Memory B cell (primary cell): ENCODE results near the gene ANGPTL2.

Source experiments
- ATAC-seq: fragments of 150-1000 bp; cut with Tn5 transposase; 2 replicates; pipeline ENCODE4 v1.10.0; 2021; ENCODE audit warnings: low read depth, mild to moderate bottlenecking, moderate library complexity
- DNase-seq, 2 donors: peaks; one replicate each; pipeline ENCODE4 v3.0.0; 2022; ENCODE audit warnings: low spot score in 2 of 2
- H3K27ac Mint-ChIP-seq: one replicate; pipeline ENCODE4 v1.8.0; 2022; ENCODE audit warnings: mild to moderate bottlenecking, moderate library complexity, mixed read lengths
- H3K27me3 Mint-ChIP-seq: one replicate; pipeline ENCODE4 v1.8.0; 2022; ENCODE audit warnings: mixed read lengths
- H3K36me3 Mint-ChIP-seq: one replicate; pipeline ENCODE4 v1.8.0; 2022; ENCODE audit warnings: mild to moderate bottlenecking, mixed read lengths
- H3K4me1 Mint-ChIP-seq: one replicate; pipeline ENCODE4 v1.8.0; 2022; ENCODE audit warnings: mixed read lengths
- H3K4me3 Mint-ChIP-seq: one replicate; pipeline ENCODE4 v1.8.0; 2022; ENCODE audit warnings: mild to moderate bottlenecking, moderate library complexity, mixed read lengths
- H3K9me3 Mint-ChIP-seq: one replicate; pipeline ENCODE4 v1.8.0; 2022; ENCODE audit warnings: mixed read lengths

ANGPTL2 gene

GRCh38 chr9:127050591-127051001 is 71.8 kb downstream of the ANGPTL2 start:
- Mint-ChIP-seq H3K36me3 (peaks cover 14% of the 10 kb centered on the region), H3K4me3 (no peak overlapping the region), H3K27ac (no peak overlapping the region), H3K9me3 (no peaks in the 10 kb centered on the region), H3K27me3 (no peaks in the 10 kb centered on the region), H3K4me1 (peaks cover 12% of the 10 kb centered on the region)
- ATAC-seq (no peak), DNase-seq (no peak)

DNA sequence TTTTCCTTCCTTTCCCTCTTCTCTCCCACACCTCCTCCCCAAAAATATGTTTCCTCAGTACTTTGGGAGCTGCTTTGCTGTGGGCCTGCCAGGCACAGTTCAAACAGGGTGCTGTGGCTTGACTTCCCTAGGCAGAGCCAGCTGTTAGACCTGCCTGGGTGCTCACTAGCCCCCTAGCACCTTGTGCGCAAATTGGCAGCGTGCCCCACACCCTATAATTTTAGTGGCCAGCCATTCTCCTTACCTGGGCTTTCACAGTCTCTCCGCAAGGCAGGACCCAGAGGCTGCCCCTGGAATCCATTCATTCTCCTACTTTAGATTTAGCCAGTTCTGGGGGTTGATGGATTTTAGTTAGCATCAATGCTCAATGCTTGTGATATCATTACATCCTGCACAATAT is 72.3 kb downstream of the ANGPTL2 start:
- no peaks in the 10 kb centered on the region for H3K9me3 Mint-ChIP-seq
- H3K4me3 Mint-ChIP-seq: no peak overlapping the region
- peaks cover 12% of the 10 kb centered on the region for H3K4me1 Mint-ChIP-seq
- H3K27me3 Mint-ChIP-seq: no peaks in the 10 kb centered on the region
- DNase-seq: no peak
- H3K36me3 Mint-ChIP-seq: peaks cover 14% of the 10 kb centered on the region
- ATAC-seq: no peak
- no peak overlapping the region for H3K27ac Mint-ChIP-seq

DNA sequence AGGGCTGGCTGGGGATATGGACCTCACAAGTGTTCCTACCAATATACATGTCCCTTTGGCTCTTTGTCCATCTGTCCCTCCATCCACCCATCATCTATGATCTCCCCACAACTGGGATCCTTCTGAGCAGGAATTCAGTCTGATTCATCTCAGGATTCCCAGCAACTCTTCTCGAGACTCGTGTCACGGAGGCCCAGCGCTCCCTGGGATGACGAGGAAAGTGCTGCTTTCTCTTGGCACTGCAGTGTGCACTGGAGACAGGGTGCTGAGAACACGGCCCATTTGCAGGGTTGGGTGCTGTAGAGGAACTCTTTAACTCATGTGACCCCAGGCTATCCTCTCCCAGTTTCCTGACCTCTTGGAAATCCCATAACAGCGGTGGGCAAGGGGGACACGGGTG is 72.9 kb downstream of the ANGPTL2 start:
- no peak overlapping the region for H3K4me3 Mint-ChIP-seq
- no peak for ATAC-seq
- no peak for DNase-seq
- peaks cover 12% of the 10 kb centered on the region for H3K36me3 Mint-ChIP-seq
- H3K4me1 Mint-ChIP-seq: peaks cover 12% of the 10 kb centered on the region
- no peak overlapping the region for H3K27ac Mint-ChIP-seq
- no peaks in the 10 kb centered on the region for H3K27me3 Mint-ChIP-seq
- no peaks in the 10 kb centered on the region for H3K9me3 Mint-ChIP-seq

DNA sequence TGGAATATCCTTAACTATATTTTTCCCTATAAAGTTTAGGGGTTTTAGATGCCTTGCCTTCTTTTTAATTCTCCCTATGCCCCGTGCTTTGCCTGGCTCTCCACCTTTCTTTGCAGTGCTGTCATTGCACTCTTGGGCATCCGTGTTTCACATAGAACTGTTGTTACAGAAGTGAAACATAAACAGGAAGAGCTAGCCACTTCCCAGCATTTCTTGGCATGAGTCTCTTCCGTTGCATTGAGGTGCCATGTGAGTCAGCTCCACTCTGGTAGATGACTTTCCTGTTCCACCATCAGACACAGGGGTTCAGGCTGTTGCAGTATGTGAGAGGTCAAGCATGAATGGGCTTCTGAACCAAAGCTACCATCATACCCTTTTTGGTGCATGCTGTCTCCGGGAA is 73.4 kb downstream of the ANGPTL2 start:
- Mint-ChIP-seq H3K27ac (no peak overlapping the region), H3K4me3 (no peak overlapping the region), H3K27me3 (no peaks in the 10 kb centered on the region), H3K36me3 (peaks cover 11% of the 10 kb centered on the region), H3K9me3 (no peaks in the 10 kb centered on the region), H3K4me1 (peaks cover 12% of the 10 kb centered on the region)
- peak; percentile 66 for ATAC-seq
- DNase-seq: no peak

DNA sequence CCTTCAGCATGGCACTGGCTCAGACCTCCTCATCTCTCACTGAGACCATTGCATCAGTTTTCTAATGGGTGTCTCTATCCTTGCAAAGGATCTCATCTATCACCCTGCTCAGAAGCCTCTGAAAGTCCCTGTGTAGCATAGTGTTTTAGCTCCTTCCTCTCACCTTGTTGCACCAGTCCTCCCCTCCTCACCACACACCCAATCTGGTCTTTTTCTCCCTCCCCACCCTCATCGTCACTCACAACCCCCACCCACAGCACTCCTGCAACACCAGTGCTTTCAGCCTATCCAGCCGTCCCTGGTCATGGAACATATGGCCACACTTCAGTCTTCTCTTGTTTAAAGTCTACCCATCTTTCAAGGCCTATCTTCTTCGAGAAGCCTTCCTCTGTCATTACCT is 74.5 kb downstream of the ANGPTL2 start:
- Mint-ChIP-seq H3K36me3 (peaks cover 10% of the 10 kb centered on the region), H3K4me1 (peaks cover 12% of the 10 kb centered on the region), H3K9me3 (no peaks in the 10 kb centered on the region), H3K4me3 (no peak overlapping the region), H3K27ac (peak overlapping the region; percentile 51), H3K27me3 (no peaks in the 10 kb centered on the region)
- no peak for ATAC-seq
- DNase-seq: no peak

GRCh38 chr9:127045148-127045547 is 77.3 kb downstream of the ANGPTL2 start:
- H3K27me3 Mint-ChIP-seq: no peaks in the 10 kb centered on the region
- no peak for DNase-seq
- H3K36me3 Mint-ChIP-seq: peaks cover 9% of the 10 kb centered on the region
- no peak for ATAC-seq
- H3K9me3 Mint-ChIP-seq: no peaks in the 10 kb centered on the region
- peaks cover 12% of the 10 kb centered on the region for H3K4me1 Mint-ChIP-seq
- H3K27ac Mint-ChIP-seq: no peak overlapping the region
- no peak overlapping the region for H3K4me3 Mint-ChIP-seq

DNA sequence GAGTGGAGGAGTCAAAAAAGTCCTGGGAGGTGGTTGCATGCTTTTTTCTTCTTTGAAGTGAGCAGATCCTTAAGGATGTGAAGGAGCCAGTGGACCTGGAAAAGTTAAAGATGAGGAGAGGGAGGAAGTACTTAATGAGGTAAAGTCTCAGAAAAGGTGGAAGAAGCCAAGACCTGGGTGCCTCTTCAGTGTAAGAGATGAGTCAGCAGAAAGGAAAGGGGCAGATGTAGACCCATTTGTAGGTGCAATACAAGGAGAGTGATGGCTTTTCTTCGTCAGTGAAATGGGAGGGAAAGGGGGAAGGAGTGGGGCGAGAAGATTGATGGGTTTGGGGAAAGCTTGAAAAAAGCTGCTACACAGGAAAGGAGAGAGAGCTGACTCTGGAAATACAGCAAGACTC is 82.9 kb downstream of the ANGPTL2 start:
- no peak overlapping the region for H3K4me3 Mint-ChIP-seq
- H3K4me1 Mint-ChIP-seq: no peaks in the 10 kb centered on the region
- no peak overlapping the region for H3K27ac Mint-ChIP-seq

GRCh38 chr9:127038531-127038930 is 83.9 kb downstream of the ANGPTL2 start:
- H3K36me3 Mint-ChIP-seq: peaks cover 23% of the 10 kb centered on the region
- no peak for ATAC-seq
- no peak overlapping the region for H3K4me3 Mint-ChIP-seq
- H3K4me1 Mint-ChIP-seq: no peaks in the 10 kb centered on the region
- no peak overlapping the region for H3K27ac Mint-ChIP-seq
- no peaks in the 10 kb centered on the region for H3K27me3 Mint-ChIP-seq
- no peak for DNase-seq
- H3K9me3 Mint-ChIP-seq: no peaks in the 10 kb centered on the region

More for the DNA sequence above, 82.9 kb downstream of the ANGPTL2 start:
- DNase-seq: no peak
- no peak for ATAC-seq
- H3K36me3 Mint-ChIP-seq: peaks cover 21% of the 10 kb centered on the region
- no peaks in the 10 kb centered on the region for H3K27me3 Mint-ChIP-seq
- H3K9me3 Mint-ChIP-seq: no peaks in the 10 kb centered on the region
